ENCODE data around the gene EHD3.

EHD3 gene

DNA sequence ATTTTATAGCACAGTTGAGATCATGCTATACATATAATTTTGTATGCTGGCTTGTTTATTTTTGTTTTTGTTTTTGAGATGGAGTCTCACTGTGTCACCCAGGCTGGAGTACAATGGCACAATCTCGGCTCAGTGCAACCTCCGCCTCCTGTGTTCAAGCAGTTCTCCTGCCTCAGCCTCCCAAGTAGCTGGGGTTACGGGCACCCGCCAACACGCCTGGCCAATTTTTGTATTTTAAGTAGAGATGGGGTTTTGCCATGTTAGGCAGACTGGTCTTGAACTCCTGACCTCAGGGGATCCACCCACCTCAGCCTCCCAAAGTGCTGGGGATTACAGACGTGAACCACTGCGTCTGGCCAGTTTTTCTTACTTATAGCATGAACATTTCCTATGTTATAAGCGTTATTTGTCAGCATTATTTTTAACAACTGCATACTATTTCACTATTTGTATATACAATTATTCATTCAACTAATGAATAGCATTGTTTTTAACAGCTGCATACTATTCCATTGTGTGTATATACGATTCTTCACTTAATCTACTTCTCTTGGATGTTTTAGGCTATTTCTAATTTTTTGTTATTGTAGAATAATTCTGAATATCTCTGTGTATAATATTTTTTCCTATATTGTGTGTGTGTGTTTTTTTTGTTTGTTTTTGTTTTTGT, 3.5 kb downstream of the EHD3 start:
- DNase-seq (ENCODE audit: low spot score), result no peak

DNA sequence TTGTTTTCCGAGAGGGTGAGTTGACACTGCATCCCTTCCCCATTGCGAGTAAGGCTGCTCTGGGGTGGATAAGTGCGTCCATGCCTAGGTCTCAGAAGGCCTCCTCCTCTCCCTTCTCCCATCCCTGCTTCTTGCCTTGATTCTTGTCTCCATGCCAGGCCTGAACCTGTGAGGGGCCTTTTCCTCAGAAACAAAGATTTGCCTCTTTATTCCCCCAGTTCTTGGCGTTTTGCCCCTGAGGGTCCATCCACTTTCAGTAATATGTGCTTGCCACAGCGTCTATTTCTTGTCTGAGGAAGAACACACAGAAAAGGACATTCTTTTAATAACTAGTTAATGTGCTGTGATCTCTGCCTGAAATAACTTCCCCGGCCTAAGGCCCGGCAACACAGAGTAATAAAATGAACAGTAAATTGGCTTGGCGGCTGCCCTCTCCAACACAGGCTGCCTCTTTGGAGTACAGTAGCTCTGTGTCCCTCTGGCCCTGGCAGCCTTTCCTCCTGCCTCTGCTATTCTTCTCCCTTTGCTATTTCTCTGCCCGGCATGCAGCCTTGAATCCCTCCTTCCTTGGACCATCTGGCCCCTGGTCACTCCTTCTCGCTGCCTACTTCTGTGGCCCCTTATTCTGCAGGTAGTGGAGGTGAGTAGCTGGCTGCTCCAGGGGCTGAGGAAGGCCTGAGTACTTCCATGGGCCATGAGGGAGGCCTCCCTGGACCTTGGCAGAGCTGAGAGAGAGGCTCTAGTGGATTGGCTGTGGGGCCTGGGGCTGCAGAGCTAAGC, 4.4 kb downstream of the EHD3 start:
- peak; percentile 84 for DNase-seq (ENCODE audit: low spot score)

DNA sequence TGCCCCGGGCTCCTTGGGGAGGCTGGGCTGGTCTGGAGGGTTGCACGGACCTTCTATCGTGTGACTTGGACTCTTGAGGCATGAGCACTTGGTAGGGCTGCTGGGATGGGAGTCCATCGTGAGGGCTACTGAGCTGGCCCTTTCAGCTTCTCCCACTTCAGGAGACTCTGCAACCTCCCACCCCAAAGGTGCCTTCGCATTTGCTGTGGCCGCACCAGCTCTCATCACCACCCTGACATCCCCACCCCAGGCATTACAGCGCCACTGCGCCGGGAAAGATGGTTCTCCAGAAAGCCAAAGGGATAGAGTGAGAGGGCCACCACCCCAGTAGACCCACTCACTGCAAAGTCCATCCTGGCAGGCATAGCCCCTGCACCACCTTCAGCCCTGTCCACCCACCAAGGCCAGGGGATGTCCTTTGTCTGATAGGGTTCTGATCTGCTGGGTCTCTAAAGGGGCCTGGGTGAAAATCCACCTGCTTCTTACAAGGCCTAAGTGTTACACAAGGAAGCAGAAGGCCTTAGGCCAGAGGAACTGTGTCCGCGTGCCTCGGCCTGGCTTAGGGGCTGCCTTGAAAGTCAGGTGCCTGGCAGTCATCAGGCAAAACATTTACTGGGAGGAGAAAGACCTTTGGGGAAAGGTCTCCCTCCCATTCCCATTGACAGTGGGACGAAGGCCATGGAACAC, 5.1 kb downstream of the EHD3 start:
- DNase-seq (ENCODE audit: low spot score), result no peak

DNA sequence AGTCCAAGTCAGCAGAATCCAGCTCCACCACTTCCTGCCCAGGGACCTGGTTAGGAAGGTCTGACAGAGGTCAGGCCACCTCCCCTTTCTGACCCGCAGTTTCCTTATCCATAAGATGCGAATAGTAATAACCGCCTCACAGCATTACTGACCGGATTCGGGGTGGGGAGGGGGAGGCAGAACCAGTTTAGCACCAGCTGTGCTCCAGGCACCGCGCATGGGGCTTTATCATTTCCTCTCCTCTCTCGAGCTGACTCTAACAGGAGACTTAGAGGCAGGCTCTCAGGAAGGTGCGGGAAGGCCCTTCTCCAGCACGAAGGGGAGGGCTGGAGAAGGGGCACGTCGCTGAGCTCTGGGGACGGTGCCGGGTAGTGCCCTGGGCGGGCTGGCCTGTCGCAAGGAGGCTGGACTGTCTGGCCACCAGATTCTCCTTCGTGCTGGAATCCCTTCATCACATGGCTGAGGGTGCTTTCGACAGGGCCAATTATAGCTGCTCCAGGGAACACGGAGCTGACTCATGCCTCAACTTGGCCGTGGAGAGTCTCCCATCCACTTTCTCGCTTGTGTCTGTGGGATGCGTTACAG, 5.7 kb downstream of the EHD3 start:
- DNase-seq (ENCODE audit: low spot score), result no peak

DNA sequence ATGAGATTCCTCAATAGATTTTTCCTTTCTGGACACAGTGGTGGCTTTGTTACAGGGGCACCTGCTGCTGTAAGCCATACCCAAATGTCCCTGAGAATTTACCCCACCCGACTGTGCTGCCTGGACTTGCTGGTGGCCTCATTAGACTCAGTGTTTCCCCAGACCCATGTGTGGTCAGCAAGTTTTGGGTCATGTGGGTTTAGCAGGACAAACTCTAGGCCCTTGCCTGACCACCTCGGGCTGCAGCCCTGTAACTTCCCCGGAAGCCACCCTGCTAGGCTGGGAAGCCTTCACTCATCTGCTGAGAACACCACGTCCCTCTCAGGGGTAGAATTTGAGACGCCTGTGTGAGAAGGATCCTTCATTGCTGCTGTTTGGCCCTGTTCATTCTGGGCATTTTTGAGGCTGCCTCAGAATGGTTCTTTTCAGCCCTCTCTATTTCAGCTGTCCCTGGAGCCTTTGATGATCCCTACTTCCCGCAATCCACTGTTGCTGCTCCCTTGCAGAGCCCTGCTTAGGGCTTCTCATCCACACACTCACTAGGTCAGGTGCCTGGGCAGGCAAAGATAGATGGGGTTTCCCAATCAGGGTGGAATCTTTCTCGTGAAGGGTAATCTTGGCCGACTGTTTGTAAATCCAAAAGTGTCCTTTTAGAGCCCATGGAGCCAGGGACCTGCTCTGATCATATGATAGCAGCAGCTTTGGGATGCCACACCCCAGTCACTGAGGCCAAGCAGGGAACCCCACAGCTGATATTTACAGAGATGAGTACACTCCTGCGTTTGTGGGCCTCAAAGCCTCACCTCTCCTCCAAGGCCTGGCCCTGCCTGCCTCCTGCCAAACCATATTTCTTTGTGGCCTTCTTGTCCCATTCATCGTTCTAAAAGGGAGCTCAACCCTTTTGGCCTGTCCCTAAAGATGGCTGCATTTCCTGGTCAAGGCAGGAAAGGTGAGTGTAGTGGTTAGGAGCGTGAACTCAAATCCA, 6.7 kb downstream of the EHD3 start:
- DNase-seq (ENCODE audit: low spot score), result no peak

DNA sequence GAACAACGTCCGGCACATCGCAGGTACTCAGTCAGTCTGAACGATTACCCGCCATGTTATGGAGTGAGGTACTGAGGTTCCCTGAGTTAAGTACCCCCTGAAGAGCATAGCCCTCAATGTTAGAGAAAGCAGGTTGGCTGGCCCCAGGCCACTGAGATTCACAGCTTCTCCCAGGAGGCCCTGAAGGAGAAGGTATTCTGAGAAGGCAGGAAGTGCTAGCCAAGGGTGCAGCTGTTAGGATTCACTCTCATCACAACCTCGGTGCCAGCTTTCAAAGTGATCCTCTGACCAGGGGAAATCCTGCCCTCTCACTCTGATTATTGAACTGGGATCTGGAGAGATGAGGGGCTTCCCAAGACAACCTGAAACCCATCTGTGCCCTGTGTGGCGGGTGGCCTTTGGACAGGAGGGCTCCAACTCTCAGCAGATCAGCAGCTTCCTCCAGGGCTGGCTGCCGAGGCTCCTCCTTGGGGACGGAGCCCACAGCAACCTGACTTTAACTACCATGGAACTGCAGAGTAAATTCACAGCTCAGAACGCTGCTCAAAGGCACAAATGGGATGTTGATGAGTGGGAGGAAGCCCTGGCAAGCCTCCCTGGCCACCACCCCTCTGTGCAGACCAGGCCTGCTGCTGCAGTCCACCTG, 7.8 kb downstream of the EHD3 start:
- no peak for DNase-seq (ENCODE audit: low spot score)

DNA sequence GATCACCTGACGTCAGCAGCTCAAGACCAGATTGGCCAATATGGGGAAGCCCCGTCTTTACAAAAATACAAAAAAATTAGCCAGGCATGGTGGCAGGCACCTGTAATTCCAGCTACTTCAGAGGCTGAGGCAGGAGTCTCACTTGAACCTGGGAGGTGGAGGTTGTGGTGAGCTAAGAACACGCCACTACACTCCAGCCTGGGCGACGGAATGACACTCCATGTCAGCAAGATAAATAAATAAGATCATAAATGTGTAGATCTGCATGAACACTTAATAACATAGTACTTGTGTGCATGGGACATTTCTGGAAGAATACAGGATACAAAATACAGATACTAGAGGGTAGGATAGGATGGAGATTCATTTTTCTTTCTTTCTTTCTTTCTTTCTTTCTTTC, 9.1 kb downstream of the EHD3 start:
- DNase-seq (ENCODE audit: low spot score), result no peak

DNA sequence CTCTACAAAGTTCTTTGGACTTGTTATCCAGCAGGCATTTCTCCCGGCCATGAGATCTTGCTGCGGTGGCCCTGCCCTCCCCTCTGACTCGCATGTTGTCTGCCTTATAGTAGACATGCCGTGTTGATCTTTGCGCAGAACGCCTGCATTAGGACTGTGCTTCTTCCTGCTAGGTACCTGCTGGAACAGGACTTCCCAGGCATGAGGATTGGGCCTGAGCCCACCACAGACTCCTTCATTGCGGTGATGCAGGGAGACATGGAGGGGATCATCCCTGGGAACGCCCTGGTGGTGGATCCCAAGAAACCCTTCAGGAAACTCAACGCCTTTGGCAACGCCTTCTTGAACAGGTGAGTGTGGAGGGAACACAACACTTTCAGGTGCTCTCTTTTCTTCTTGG, 10.1 kb downstream of the EHD3 start:
- DNase-seq (ENCODE audit: low spot score), result no peak

DNA sequence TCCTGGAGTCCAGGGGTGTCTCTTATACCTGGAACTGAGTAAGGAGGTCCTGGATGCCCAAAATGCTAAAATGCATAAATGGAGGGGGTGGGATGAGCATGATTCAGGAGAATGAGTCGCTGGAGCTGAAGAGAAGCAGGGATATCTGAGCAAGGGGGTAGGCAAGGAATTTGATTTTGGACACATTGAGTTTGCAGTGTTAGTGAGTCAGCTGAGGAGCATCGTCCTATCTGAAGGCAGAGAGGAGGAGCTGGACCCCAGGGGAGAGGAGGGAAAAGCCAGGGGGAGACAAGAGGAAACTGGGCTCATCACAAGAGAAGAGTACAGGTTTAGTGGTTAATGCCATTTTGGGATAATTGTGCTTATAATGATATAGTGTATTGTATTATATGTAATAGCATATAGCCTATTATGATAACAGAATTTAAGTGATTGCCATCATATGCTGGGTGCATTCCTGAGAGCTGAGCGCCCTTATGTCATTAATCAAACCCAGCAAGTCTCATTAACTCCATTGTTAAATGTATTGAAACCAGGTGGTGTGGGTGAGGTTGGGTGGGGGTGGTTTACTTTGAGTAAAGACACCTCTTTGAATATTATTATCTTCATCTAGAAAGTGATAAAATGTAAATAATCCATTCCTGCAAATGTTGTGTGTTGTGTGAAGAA, 12.4 kb downstream of the EHD3 start:
- no peak for DNase-seq (ENCODE audit: low spot score)

DNA sequence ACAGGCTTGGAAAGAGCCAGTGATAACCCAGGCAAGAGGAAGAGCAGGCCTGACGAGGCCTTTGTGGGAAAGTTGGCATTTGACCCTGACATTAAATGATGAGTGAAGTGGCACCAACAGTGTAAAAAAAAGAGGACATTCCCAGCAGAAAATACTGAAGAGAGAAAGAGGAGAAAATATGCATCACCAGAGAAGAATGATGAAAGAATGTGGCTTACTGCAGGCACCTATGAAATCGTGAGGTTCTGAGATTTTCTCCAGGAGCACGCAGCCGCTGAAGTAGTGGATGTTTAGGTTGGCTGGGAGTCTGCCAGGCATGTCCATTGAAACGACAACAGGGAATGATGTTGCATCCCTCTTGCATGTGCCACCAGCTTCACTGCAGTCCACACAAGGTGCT, 13.8 kb downstream of the EHD3 start:
- no peak for DNase-seq (ENCODE audit: low spot score)

DNA sequence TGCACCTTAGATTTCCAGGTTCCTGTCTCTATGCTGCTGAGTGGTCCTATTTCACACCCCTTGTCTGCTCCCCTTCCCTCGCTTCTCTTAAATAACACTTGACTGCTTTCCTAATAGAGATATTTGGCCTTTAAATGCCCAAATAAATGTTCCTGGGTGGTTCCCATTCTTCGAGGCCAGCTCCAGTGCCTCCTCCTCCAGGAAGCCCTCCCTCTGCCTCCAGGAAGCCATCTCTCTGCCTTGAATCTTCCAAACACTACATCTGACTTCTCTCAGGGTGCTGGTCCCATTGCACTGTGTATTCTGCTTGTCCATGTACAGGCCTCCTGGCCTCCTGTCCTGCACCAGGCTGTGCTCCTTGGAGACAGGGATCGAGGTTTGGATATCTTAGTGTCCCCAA, 14.2 kb downstream of the EHD3 start:
- no peak for DNase-seq (ENCODE audit: low spot score)

DNA sequence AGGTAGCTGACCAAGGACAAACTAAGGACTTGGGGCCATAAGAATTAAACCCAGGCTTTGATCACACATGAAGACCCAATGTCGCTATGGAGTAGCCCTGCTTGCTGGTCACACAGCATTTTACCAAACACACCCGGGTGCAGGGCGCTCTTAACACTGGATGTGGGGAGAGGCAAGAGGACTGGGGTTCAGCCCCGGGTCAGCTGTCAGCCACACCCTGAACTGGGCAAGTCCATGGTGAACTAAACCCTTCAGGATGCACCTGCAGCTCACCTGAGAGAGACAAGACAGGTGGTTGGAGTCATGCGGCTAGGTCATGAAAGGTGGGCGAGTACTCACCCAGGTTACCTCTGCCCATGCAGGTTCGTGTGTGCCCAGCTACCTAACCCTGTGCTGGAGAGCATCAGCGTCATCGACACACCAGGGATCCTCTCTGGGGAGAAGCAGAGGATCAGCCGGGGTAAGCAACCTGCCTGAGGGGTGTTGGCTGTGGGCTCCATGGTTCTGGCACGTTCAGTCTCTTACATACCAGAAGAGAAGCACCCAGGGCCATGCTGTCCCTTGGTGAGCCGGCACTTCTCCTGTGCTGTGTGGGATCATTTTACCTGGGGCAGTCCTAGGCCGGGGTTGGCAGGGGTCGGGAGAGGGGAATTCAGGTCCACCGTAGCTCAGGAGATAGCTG, 15.2 kb downstream of the EHD3 start:
- DNase-seq (ENCODE audit: low spot score), result no peak

DNA sequence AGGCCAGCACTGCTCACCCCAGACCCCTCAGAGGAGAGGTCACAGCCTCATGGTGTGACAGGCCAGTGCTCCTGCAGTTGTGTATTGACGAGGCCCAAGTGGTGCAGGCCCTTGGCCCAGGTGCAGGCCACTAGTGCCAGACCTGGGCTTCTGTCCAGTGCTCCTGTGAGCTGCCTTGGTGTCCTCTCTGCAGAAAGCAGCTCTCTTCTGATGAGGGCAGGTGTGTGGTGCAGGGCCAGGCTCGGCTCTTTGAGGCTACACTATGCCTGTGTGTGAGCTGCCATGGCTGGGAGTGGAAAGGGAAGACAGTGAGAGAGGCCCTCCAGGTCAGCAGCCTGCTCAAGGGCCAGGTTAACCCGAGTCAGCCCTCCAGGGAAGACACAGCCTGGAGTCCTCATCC, 17.1 kb downstream of the EHD3 start:
- no peak for DNase-seq (ENCODE audit: low spot score)

DNA sequence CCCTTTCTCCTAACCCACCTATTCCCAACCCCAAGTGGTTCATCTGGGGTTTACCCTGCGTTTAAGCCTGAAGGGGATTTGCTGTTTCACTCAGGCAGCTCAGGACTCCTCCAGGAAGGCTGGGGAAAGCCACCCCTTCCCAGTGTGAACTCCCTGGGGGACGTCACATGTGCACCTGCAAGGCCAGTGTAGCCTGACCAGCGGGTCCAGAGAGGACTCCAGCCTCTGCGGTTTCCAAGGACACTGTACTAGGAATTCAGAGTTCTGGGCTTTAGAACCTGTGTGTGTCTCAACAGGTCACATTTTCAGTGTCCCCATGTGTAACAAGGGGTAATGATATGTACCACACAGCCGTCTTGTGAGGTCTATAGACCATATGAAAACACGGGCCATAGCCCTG, 17.9 kb downstream of the EHD3 start:
- DNase-seq (ENCODE audit: low spot score), result no peak

DNA sequence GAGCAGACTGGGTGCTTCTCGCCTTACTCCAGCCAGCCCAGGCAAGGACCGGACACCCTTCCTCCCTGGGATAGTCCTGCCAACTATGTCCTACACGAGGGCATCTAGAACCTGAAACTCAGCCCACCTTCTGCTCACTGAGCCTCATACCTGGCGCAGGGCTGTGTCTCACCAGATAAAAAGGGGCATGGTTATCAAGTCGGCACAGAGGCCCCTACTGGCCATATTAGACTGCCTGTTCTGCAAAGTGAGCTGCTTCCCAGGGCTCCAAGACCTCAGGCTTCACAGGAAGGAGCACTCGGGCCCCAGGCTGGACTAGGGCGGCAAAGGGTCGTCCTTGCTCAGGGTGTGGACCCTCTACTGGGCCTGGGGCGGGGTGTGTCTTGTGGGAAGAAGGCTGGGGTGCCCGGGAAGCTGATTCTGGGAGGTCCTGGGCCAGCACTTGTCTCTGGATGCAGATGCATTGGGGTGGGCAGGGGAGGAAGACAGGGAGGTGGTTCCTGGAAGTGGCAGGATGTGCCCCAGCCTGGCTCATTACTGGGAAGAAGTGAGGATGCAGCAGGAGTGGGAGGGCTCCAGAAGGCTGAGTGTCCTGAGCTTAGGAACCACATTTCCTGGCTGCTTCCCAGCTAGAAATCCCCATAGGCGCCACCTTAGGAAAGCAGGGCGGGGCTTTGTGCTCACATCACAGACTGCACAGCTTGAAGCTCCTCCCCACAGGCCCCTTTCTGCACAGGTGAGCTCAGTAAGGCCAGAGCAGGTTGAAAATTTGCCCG, 19.6 kb downstream of the EHD3 start:
- no peak for DNase-seq (ENCODE audit: low spot score)

DNA sequence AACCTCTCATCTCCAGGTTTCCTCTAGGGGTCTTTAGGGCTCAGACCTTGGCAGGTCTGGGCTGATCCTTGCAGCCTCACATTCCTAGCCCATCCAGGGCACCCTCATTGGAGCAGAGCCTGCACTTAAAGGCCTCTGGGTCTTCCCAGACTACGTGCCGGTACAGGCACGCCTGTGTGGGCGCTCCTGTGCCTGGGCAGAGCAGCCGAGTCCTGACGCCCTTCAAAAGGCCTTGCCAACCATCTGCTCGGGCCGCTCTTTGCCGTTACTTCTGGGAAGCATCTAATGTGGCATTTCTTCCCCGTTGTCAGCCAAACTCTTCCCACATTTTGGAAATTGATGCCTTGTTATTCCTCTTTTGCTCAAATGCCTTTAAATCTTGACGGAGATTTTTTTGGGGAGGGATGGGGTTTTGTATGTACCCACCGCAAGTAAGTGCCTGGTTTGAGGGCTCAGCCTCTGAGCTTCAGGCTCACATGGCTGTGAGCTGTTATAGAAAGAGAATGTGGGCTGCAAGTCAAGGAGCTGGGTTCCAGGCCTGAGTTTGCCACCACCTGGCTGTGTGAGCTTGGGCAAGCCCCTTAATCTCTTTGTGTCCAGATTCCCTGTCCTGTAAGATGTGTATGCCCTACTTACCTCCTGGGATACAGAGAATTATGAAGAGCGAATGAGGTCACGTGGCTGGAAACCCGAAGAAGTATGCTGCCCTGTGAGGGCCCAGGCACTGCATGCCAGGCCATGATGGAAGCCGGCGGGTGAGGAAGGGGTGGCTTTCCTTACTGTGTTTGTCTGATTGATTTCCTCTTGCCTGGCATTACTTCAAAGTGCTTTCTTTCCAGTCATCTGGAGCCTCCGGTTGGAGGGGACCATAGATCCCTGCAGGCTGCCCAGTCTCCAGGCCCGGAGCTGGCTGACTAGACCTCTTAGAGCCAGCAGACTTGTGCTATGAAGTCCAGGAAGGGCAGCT, 20.6 kb downstream of the EHD3 start:
- no peak for DNase-seq (ENCODE audit: low spot score)

DNA sequence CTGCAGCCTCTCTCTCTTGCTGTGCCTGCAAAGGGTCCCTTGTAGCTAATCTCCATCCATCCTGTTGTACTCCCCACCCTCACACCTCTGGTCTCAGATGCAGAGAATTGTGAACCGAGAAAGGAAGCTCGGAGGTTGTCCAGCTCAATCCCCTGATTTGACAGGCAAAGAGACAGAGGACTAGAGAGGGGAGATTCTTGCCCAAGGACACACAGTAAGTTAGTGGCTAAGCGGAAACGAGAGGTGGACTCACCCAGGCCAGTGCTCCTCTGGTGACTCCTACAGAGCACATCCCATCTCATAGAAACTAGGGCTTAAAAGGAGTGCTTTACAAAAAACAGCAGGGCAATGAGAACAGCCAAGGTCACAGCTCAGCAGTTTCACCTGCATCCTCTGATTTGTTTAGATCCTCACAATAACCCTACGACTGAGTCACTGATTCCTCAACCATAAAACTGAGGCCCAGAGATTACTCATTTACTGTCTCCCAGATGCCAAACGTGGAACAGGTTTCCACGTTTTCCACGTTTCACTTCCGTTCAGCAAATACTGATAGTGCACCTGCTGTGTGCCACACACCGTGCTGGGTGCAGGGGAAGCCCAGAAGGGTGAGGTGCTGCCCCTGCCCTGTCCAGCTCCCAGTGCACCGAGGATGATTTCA, 22.1 kb downstream of the EHD3 start:
- no peak for DNase-seq (ENCODE audit: low spot score)

All from globus pallidus (tissue), 1 donor.